ENCODE measurements around the gene ZNF32. TPM values are rescaled to one million over a fixed set of nuclear protein-coding genes. Genes with fewer than 3 reads are reported as not detected.
A peak's percentile ranks its signal among the peaks of the same experiment; 100 is the strongest.
"Not testable (repeated sequence)": the region's sequence is repeated elsewhere in the genome, so short reads cannot be mapped to it uniquely, and the experiment has no call there.

ZNF32 gene
- total and polyA plus RNA-seq, 10 donors = 26.3 to 68.8 (median 31.9) TPM

GRCh38 chr10:43648095-43648397, 635 bp downstream of the ZNF32 start:
- DNase-seq = no peak
- WGBS, 5 donors = 36 to 56% (median 45%) methylated on average over 8 to 9 of the region's 9 CpGs
- Histone ChIP-seq H3K27me3 (replicated peaks in 1 of 7) (no peaks in the 10 kb centered on the region), H3K9me3 (peaks cover 21 to 47% (median 43%) of the 10 kb centered on the region in 8 donors), H3K4me1 (peaks cover 6 to 25% (median 17%) of the 10 kb centered on the region in 6 donors), H3K27ac (peak overlapping the region; percentile 81 to 91 (median 86)), H3K36me3 (peaks cover 20 to 38% (median 33%) of the 10 kb centered on the region in 6 donors), H3K4me3 (peak overlapping the region; percentile 61 to 92 (median 66))
- intact Hi-C loops (cut with DNase I; ENCODE audit: low total_unique reads) = no loop called here
- TF ChIP-seq POLR2A (IDR thresholded peaks at IDR 0.05) = no peak
- no peak for TF ChIP-seq CTCF (IDR thresholded peaks at IDR 0.05 in 8 of 11, conservative IDR thresholded peaks at IDR 0.05 in 3 of 11)
- TF ChIP-seq POLR2AphosphoS5 (IDR thresholded peaks at IDR 0.05) = no peak

- Histone ChIP-seq H3K36me3 (peaks cover 20 to 42% (median 34%) of the 10 kb centered on the region in 6 donors), H3K27me3 (replicated peaks in 1 of 7) (no peaks in the 10 kb centered on the region), H3K4me1 (peaks cover 6 to 25% (median 17%) of the 10 kb centered on the region in 6 donors), H3K27ac (peak overlapping the region in 1 of 8 donors; percentile 89), H3K4me3 (peak overlapping the region in 6 of 8 donors; percentile 61 to 92 (median 66)), H3K9me3 (peaks cover 26 to 52% (median 48%) of the 10 kb centered on the region in 8 donors)
- 94 to 100% (median 98%) methylated on average over 6 of the region's 6 CpGs for WGBS, 5 donors
- no peak for TF ChIP-seq POLR2A (IDR thresholded peaks at IDR 0.05)
- no peak for TF ChIP-seq POLR2AphosphoS5 (IDR thresholded peaks at IDR 0.05)
- no peak for DNase-seq
- intact Hi-C loops (cut with DNase I; ENCODE audit: low total_unique reads) = no loop called here
Measured at GRCh38 chr10:43647576-43647975, 1.1 kb downstream of the ZNF32 start.

DNA sequence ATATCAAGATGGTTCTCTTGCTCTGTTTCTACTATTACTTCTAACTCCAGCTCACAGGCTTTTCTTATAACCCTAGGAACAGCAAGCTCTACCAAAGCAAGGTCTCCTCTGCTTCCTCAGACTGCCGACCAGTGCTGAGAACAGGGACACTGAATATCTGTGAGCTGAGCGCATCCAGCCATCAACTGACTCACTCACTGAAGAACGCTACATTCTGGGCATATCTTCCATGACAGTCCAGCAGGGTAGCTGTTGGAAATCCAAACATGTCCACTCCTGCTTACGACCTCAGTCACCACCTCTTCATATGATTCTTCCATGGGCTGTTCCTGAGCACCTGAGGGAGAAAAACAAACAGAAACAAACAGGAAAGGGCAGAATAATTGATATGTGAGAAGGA, 2.8 kb downstream of the ZNF32 start:
- TF ChIP-seq POLR2A (IDR thresholded peaks at IDR 0.05) (no peak), POLR2AphosphoS5 (IDR thresholded peaks at IDR 0.05) (no peak), CTCF (IDR thresholded peaks at IDR 0.05 in 8 of 11, conservative IDR thresholded peaks at IDR 0.05 in 3 of 11) (no peak)
- intact Hi-C loops (cut with DNase I; ENCODE audit: low total_unique reads) = no loop called here
- 92 to 97% (median 95%) methylated on average over 4 of the region's 4 CpGs for WGBS, 5 donors
- H3K27me3 ChIP-seq (replicated peaks in 1 of 7) = no peaks in the 10 kb centered on the region
- H3K27ac ChIP-seq = no peak overlapping the region
- peaks cover 20 to 52% (median 36%) of the 10 kb centered on the region in 6 donors for H3K36me3 ChIP-seq
- no peak overlapping the region for H3K4me3 ChIP-seq
- no peak for DNase-seq
- peaks cover 30 to 69% (median 65%) of the 10 kb centered on the region in 8 donors for H3K9me3 ChIP-seq
- peaks cover 6 to 25% (median 17%) of the 10 kb centered on the region in 6 donors for H3K4me1 ChIP-seq

DNA sequence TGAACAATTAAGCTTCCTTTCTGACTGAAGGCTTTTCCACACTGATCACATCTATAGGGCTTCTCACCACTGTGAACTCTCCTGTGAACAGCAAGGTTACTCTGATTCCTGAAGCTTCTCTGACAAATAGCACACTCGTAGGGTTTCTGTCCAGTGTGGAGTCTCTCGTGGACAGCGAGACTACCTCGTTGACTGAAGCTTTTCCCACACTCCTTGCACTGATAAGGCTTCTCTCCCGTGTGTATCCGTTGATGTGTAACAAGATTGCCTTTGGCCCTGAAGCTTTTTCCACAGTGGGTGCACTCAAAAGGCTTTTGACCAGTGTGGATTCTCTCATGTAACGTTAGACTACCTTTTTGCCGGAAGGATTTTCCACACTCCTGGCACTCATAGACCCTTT, 4.4 kb downstream of the ZNF32 start:
- H3K27me3 ChIP-seq (replicated peaks in 1 of 7) = no peaks in the 10 kb centered on the region
- no peak overlapping the region for H3K27ac ChIP-seq
- peaks cover 4 to 18% (median 11%) of the 10 kb centered on the region in 6 donors for H3K4me1 ChIP-seq
- DNase-seq = no peak
- WGBS, 5 donors = 95 to 99% (median 97%) methylated on average over 8 of the region's 8 CpGs
- no peak for TF ChIP-seq CTCF (IDR thresholded peaks at IDR 0.05 in 8 of 11, conservative IDR thresholded peaks at IDR 0.05 in 3 of 11)
- TF ChIP-seq POLR2A (IDR thresholded peaks at IDR 0.05) = no peak
- no peak for TF ChIP-seq POLR2AphosphoS5 (IDR thresholded peaks at IDR 0.05)
- intact Hi-C loops (cut with DNase I; ENCODE audit: low total_unique reads) = no loop called here
- H3K36me3 ChIP-seq = peaks cover 20 to 52% (median 36%) of the 10 kb centered on the region in 6 donors
- peak overlapping the region in 1 of 8 donors; percentile 1 for H3K4me3 ChIP-seq
- peaks cover 30 to 85% (median 81%) of the 10 kb centered on the region in 8 donors for H3K9me3 ChIP-seq

DNA sequence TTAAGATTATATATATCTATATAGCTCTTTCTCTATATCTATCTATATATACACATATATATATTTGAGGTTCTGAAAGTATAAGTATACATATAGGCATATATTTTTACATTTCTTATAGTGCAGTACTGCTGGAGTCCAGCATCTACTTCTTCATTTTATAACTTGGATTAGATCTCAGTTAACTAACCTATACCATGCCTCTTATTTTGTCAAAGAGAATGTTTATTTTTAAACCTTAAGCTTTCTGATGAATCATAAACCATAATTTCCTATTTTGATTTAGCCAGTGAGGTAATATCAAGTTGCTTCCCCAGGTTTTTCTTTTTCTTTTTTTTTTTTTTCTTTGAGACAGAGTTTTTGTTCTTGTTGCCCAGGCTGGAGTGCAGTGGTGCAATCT, 8.1 kb downstream of the ZNF32 start:
- no peaks in the 10 kb centered on the region for H3K4me1 ChIP-seq
- TF ChIP-seq POLR2AphosphoS5 (IDR thresholded peaks at IDR 0.05) (no peak), POLR2A (IDR thresholded peaks at IDR 0.05) (no peak), CTCF (IDR thresholded peaks at IDR 0.05 in 8 of 11, conservative IDR thresholded peaks at IDR 0.05 in 3 of 11) (no peak)
- H3K9me3 ChIP-seq = peaks cover 30 to 100% (median 99%) of the 10 kb centered on the region in 8 donors
- H3K36me3 ChIP-seq = peaks cover 19 to 40% (median 29%) of the 10 kb centered on the region in 6 donors
- no peak overlapping the region for H3K4me3 ChIP-seq
- no peaks in the 10 kb centered on the region for H3K27me3 ChIP-seq (replicated peaks in 1 of 7)
- DNase-seq = no peak
- intact Hi-C loops (cut with DNase I; ENCODE audit: low total_unique reads) = no loop called here
- H3K27ac ChIP-seq = no peak overlapping the region

DNA sequence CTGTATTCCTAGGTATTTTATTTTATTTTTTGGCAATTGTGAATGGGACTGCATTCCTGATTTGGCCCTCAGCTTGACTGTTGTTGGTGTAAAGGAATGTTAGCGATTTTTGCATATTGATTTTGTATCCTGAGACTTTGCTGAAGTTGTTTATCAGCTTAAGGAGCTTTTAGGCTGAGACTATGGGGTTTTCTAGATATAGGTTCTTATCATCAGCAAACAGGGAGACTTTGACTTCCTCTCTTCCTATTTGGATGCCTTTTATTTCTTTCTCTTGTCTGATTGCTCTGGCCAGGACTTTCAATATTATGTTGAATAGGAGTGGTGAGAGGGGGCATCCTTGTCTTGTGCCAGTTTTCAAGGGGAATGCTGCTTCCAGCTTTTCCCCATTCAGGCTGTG, 12.9 kb downstream of the ZNF32 start:
- DNase-seq; H3K27me3 ChIP-seq (replicated peaks in 1 of 7); H3K4me1 ChIP-seq; H3K27ac ChIP-seq; H3K4me3 ChIP-seq; intact Hi-C loops (cut with DNase I; ENCODE audit: low total_unique reads); H3K36me3 ChIP-seq: not testable (repeated sequence)
- 47 to 70% (median 65%) methylated on average over 1 of the region's 1 CpG for WGBS, 5 donors
- peaks cover 0 to 87% (median 77%) of the 10 kb centered on the region in 8 donors for H3K9me3 ChIP-seq

All from spleen (tissue), 11 donors.